Liver (tissue), 9 donors: Measurements from ENCODE around the gene SDC1. TPM values are rescaled to one million over a fixed set of nuclear protein-coding genes. Genes with fewer than 3 reads are reported as not detected.
A peak's percentile ranks its signal among the peaks of the same experiment; 100 is the strongest.
"Not testable (repeated sequence)": the region's sequence is repeated elsewhere in the genome, so short reads cannot be mapped to it uniquely, and the experiment has no call there.

Experiments used
- DNase-seq: peaks from one replicate; pipeline ENCODE4 v3.0.0-alpha.2; 2017; ENCODE audit warnings: low spot score
- H3K27ac ChIP-seq, 2 donors: one replicate each; pipeline ENCODE4 v1.7.0; 2013; ENCODE audit warnings: inconsistent platforms in 2 of 2, low read length in 2 of 2, control low read depth in 1 of 2, low read depth in 1 of 2, mild to moderate bottlenecking in 1 of 2
- H3K27me3 ChIP-seq, 4 donors: one replicate each; pipeline versions ENCODE4 v1.6.1 to v1.7.0; 2013; ENCODE audit warnings: low read length in 3 of 4, inconsistent platforms in 1 of 4, mild to moderate bottlenecking in 1 of 4, moderate library complexity in 1 of 4; ENCODE audit not compliant: control insufficient read depth in 4 of 4, insufficient read depth in 4 of 4
- H3K36me3 ChIP-seq, 4 donors: one replicate each; pipeline versions ENCODE4 v1.6.1 to v1.7.0; 2013; ENCODE audit warnings: low read length in 3 of 4, mild to moderate bottlenecking in 3 of 4, low read depth in 1 of 4, moderate library complexity in 1 of 4; ENCODE audit not compliant: control insufficient read depth in 4 of 4, insufficient read depth in 3 of 4
- H3K4me1 ChIP-seq, 4 donors: one replicate each; pipeline versions ENCODE4 v1.6.1 to v1.7.0; 2013; ENCODE audit warnings: low read length in 3 of 4, mild to moderate bottlenecking in 3 of 4, moderate library complexity in 1 of 4; ENCODE audit not compliant: control insufficient read depth in 4 of 4, insufficient read depth in 4 of 4
- H3K4me3 ChIP-seq, 3 donors: one replicate each; pipeline versions ENCODE4 v1.6.1 to v1.7.0; 2013; ENCODE audit warnings: low read length in 3 of 3, control low read depth in 1 of 3, low read depth in 1 of 3, mild to moderate bottlenecking in 1 of 3
- H3K9ac ChIP-seq, 2 donors: one replicate each; pipeline ENCODE4 v1.7.0; 2013; ENCODE audit warnings: low read length in 2 of 2, mild to moderate bottlenecking in 2 of 2, moderate library complexity in 2 of 2, control low read depth in 1 of 2, low read depth in 1 of 2
- H3K9me3 ChIP-seq, 4 donors: one replicate each; pipeline versions ENCODE4 v1.6.1 to v1.7.0; 2013; ENCODE audit warnings: low read length in 3 of 4; ENCODE audit not compliant: control insufficient read depth in 4 of 4
- CTCF ChIP-seq: fragments of 150-350 bp; IDR thresholded peaks from 2 replicates; pipeline ENCODE4 v1.5.1; 2017; ENCODE audit warnings: improper control_type of control experiment, low read depth, low read length; ENCODE audit not compliant: missing input control
- EGR1 ChIP-seq, 2 donors: IDR thresholded peaks; 2 replicates each; pipeline ENCODE4 v1.6.1; 2016 to 2018; ENCODE audit warnings: antibody characterized with exemption in 2 of 2, low read depth in 2 of 2
- FOXA1 ChIP-seq: IDR thresholded peaks from 2 replicates; pipeline ENCODE4 v1.6.1; 2016; ENCODE audit warnings: antibody characterized with exemption
- FOXA2 ChIP-seq: IDR thresholded peaks from 2 replicates; pipeline ENCODE4 v1.6.1; 2016; ENCODE audit warnings: antibody characterized with exemption
- HNF4A ChIP-seq, 2 donors: conservative IDR thresholded peaks; 2 replicates each; pipeline ENCODE4 v1.6.1; 2016; ENCODE audit warnings: antibody characterized with exemption in 2 of 2, mild to moderate bottlenecking in 2 of 2
- JUND ChIP-seq, 2 donors: IDR thresholded peaks; 2 replicates each; pipeline ENCODE4 v1.6.1; 2016; ENCODE audit warnings: antibody characterized with exemption in 2 of 2
- MAX ChIP-seq: IDR thresholded peaks from 2 replicates; pipeline ENCODE4 v1.6.1; 2016; ENCODE audit warnings: antibody characterized with exemption
- RAD21 ChIP-seq, 2 donors: IDR thresholded peaks; 2 replicates each; pipeline ENCODE4 v1.6.1; 2016; ENCODE audit warnings: antibody characterized with exemption in 2 of 2, mild to moderate bottlenecking in 2 of 2
- REST ChIP-seq: IDR thresholded peaks from 2 replicates; pipeline ENCODE4 v1.6.1; 2016; ENCODE audit warnings: antibody characterized with exemption, mild to moderate bottlenecking
- RXRA ChIP-seq, 2 donors: IDR thresholded peaks; 2 replicates each; pipeline ENCODE4 v1.6.1; 2017 to 2018; ENCODE audit warnings: antibody characterized with exemption in 2 of 2, mild to moderate bottlenecking in 1 of 2
- TAF1 ChIP-seq: conservative IDR thresholded peaks from 2 replicates; pipeline ENCODE4 v1.6.1; 2016; ENCODE audit warnings: antibody characterized with exemption, mild to moderate bottlenecking
- YY1 ChIP-seq: IDR thresholded peaks from 2 replicates; pipeline ENCODE4 v1.6.1; 2016; ENCODE audit warnings: antibody characterized with exemption, mild to moderate bottlenecking
- ZBTB33 ChIP-seq: IDR thresholded peaks from 2 replicates; pipeline ENCODE4 v1.6.1; 2016; ENCODE audit warnings: antibody characterized with exemption
- WGBS: extraction: QIAGEN DNeasy Blood & Tissue Kit; methylation state at CpG from one replicate; pipeline ENCODE4 v1.1.7; 2013; 5-methylcytosine and 5-hydroxymethylcytosine counted together
- polyA plus RNA-seq, 2 donors: library from polyadenylated mRNA; stranded (reverse) in 1 of 2; unstranded in 1 of 2; fragments of 200-250 nt in 1 of 2; fragments of >200 nt in 1 of 2; fragmentation: Nextera tagmentation in 1 of 2; extraction: Ambion mirVana in 1 of 2; gene quantifications; one replicate each; pipeline versions ENCODE4 v1.2.1 to v1.2.3, GENCODE V29; 2013 to 2015
- total RNA-seq, 2 donors: library from RNA; depleted of rRNA; stranded (reverse); fragments of >200 nt; gene quantifications; one replicate each; pipeline ENCODE4 v1.2.3, GENCODE V29; 2014
- donor health status: healthy.
- donor health status: healthy.
- donor health status: healthy.
- donor health status: healthy.
- donor health status: healthy.

Gene SDC1
- total and polyA plus RNA-seq, 4 donors: 99.6 to 363 (median 196) TPM

- TF ChIP-seq REST: no peak
- no peak for TF ChIP-seq FOXA2
These were observed 17.9 kb upstream of the SDC1 start (continued) for GRCh38 chr2:20242727-20243377.

- TF ChIP-seq CTCF: peak; percentile 11
- no peak for TF ChIP-seq EGR1 (IDR thresholded peaks at IDR 0.05; ENCODE audit: low read depth in 2 of 2)
These were observed 17.2 kb upstream of the SDC1 start for GRCh38 chr2:20241973-20242726.

GRCh38 chr2:20240291-20240690, 15.4 kb upstream of the SDC1 start:
- H3K36me3 ChIP-seq, H3K4me1 ChIP-seq, H3K9ac ChIP-seq, H3K4me3 ChIP-seq, H3K27ac ChIP-seq, H3K27me3 ChIP-seq, DNase-seq, H3K9me3 ChIP-seq: not testable (repeated sequence)
- 96% methylated on average over 6 of the region's 6 CpGs for WGBS

More at GRCh38 chr2:20241973-20242726, 17.2 kb upstream of the SDC1 start:
- Histone ChIP-seq H3K27ac (no peak overlapping the region), H3K9me3 (no peaks in the 10 kb centered on the region), H3K4me1 (peaks cover 0 to 4% (median 2%) of the 10 kb centered on the region in 4 donors), H3K27me3 (no peaks in the 10 kb centered on the region), H3K9ac (no peak overlapping the region), H3K36me3 (peaks cover 0 to 8% (median under 1%) of the 10 kb centered on the region in 4 donors), H3K4me3 (no peak overlapping the region)
- 52% methylated on average over 43 of the region's 43 CpGs for WGBS
- DNase-seq: peak; percentile 42

- no peaks in the 10 kb centered on the region for H3K4me1 ChIP-seq
- DNase-seq: no peak
- no peak overlapping the region for H3K4me3 ChIP-seq
- no peak overlapping the region for H3K9ac ChIP-seq
- no peaks in the 10 kb centered on the region for H3K27me3 ChIP-seq
- no peak overlapping the region for H3K27ac ChIP-seq
- H3K9me3 ChIP-seq: no peaks in the 10 kb centered on the region
- WGBS: 91% methylated on average over 5 of the region's 5 CpGs
- TF ChIP-seq HNF4A (conservative IDR thresholded peaks at IDR 0.05): no peak
- no peak for TF ChIP-seq REST
- TF ChIP-seq JUND (IDR thresholded peaks at IDR 0.05): no peak
- no peak for TF ChIP-seq RAD21 (IDR thresholded peaks at IDR 0.05)
- TF ChIP-seq RXRA (IDR thresholded peaks at IDR 0.05): no peak
- no peak for TF ChIP-seq TAF1
- TF ChIP-seq ZBTB33: no peak
- TF ChIP-seq YY1: no peak
- TF ChIP-seq MAX: no peak
- TF ChIP-seq FOXA1: no peak
- H3K36me3 ChIP-seq: no peaks in the 10 kb centered on the region
These were observed 11.6 kb upstream of the SDC1 start for GRCh38 chr2:20236496-20236895.
